ENCODE data around the gene SREBF2.

Gene SREBF2

DNA sequence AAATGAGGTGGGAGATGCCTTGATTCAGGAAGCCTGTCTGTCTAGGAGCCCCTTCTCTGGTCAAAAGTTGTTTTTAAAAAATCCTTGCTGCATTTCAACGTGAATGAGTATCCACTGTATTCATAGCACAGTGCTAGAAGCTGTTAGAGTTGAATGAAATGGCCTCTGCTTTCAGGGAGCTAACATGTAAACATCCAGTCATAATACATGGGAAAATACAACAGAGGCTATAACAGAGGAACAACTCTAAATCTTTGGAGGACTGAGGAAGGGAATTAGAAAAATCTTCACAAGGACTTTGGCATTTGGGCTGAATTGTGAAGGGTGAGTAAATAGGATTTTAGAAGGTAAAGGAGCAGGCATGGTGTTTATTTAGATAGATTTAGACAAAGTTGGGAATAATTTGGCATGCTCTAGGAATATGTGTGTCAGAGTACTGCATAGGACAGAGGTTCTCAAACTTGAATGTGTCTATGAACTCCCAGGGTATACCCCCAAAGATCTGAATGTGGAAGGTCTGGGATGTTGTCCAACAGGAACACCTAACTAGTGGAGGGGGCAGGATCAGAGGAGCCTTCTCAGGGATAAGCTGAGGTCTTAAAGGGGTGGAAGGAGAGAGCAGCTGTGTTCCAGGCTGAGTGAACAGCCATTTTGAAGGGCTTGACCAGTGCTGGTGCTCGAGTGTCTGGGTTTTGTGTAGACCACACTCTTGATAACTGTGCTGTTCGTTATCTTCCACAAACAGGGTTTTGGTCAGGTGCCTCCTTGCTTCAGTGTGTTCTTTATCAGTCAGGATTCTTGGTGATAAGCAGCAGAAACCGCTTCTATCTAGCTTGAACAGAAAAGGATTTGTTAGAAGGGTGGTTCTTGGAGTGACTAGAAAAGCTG, 12.7 kb downstream of the SREBF2 start:
- no peak for TF ChIP-seq CTCF (IDR thresholded peaks at IDR 0.05)

DNA sequence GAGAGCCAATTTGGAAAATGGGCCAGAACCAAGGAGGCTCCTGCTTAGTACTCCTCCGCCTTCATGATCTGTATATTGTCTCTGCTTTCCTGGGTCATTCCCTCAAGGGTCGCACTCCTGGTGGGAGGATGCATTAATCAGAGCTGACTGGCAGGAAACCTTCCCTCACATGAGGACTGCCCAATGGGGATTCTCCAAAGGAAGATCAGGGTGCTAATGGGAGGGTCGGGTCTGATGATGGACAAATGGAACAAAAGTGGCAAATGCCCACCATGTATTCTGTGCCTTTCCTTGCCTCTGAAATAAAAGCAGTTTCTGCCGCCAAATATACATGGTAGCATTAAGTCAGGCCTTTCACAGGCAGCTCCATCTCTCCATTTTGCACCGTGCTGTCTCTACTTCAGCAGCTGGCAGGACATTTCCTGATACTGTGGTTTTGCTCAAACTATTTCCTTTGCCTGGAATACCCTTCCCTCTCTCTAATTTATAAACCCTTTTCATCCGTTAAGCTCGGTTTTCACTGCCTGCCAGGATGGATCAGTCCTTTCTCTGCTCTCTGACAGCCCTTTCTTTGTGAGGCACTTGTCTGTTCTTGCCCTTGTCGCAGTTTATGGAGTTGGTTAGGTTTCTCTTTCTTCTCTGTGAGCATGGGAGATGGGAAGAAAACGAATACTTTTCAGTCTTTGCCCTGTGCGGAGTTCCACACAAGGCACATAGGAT, 13.5 kb downstream of the SREBF2 start:
- no peak for TF ChIP-seq CTCF (IDR thresholded peaks at IDR 0.05)

GRCh38 chr22:41847300-41847699, 14.4 kb downstream of the SREBF2 start:
- TF ChIP-seq CTCF (IDR thresholded peaks at IDR 0.05), result no peak

DNA sequence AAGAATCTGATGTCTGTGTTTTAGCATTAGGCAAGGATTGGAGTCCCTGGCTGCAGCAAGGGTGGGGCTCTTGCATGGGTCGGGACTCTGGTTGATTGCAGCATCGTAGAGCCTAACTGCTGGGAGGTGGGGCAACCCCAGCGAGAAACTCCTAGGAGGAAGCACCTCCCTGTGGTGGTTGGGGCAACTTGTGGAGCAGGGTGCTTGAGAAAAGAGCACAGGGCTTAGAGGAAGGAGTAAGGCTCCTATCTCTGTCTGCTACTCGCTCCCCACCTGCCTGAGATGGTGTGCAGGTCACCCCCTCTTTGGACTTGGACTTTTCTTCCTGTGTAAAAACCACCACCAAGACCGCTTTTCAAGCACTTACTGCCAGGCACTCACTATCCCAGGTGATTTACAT, 15.6 kb downstream of the SREBF2 start:
- no peak for TF ChIP-seq CTCF (IDR thresholded peaks at IDR 0.05)

DNA sequence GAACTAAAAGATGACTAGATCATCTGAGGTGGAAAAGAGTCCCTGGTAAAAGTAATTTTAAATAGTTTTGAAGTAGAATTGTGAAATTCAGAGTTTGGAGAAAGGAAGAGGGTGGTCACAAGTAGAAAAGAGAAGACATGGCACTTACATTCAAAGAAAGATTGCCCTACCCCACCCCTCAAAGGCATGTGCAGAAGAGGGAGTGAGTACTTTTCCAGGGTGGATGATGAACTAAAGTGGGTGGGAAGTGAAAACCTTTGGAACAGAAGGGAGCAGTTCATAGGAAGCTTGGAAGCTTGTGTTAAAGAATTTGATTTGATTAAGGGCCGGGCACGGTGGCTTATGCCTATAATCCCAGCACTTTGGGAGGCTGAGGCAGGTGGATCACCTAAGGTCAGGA, 23.6 kb downstream of the SREBF2 start:
- TF ChIP-seq CTCF (IDR thresholded peaks at IDR 0.05), result no peak

GRCh38 chr22:41857155-41857859, 24.4 kb downstream of the SREBF2 start:
- no peak; the same call in 1 of the 2 replicates for TF ChIP-seq CTCF (IDR thresholded peaks at IDR 0.05)

DNA sequence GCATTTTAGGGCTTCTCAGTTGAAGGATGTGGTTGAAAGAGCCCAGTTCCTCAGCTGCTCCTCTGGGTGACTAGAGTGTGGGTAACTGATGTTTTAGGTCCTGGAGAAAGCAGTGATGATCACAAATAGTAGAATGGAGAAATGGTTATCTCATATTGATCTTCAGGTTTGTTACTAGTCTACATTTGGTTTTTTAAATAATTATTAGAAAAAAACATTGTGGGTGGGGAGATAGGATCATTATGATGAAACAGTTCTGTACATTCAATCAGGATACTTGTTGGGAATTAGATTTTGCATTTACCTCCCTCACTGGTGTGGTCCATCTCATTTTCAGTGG, 24.9 kb downstream of the SREBF2 start:
- no peak for TF ChIP-seq CTCF (IDR thresholded peaks at IDR 0.05)
